BJ (cell line): ENCODE measurements around the gene SPANXN4. TPM values are rescaled to one million over a fixed set of nuclear protein-coding genes. Genes with fewer than 3 reads are reported as not detected.

Experiments
- CTCF ChIA-PET: fragments of 350-600 bp; formaldehyde crosslinking; extraction: SDS; loops from one replicate; lab custom pipeline; 2021; ENCODE audit warnings: antibody characterized with exemption, inconsistent platforms; lab: Yijun Ruan, JAX
- POLR2A ChIA-PET: fragments of 300-600 bp; sonication (Branson Sonifier 250); formaldehyde crosslinking; extraction: SDS; loops from one replicate; lab custom pipeline; 2021; ENCODE audit warnings: antibody characterized with exemption; lab: Charles Lee
- DNase-seq: peaks from one replicate; pipeline ENCODE4 v3.0.0-alpha.2; 2011; ENCODE audit warnings: low read depth
- H3K27me3 ChIP-seq: 2 replicates; pipeline ENCODE4 v1.6.0; 2011; ENCODE audit warnings: low read length; ENCODE audit not compliant: control insufficient read depth, insufficient read depth
- H3K36me3 ChIP-seq: 2 replicates; pipeline ENCODE4 v1.5.1; 2011; ENCODE audit warnings: low read length; ENCODE audit not compliant: control insufficient read depth, insufficient read depth
- H3K4me3 ChIP-seq: 2 replicates; pipeline ENCODE4 v1.5.1; 2011; ENCODE audit warnings: low read depth, mild to moderate bottlenecking, control low read depth, low read length
- polyA plus RNA-seq: library from polyadenylated mRNA; depleted of rRNA; stranded (reverse); fragments of >200 nt; gene quantifications from 2 replicates; pipeline ENCODE4 v1.2.3, GENCODE V29; 2011
- TF ChIP-seq, protein P1 (sequence below): IDR thresholded peaks from 2 replicates; pipeline ENCODE4 v1.5.1; 2011; ENCODE audit warnings: low read depth, mild to moderate bottlenecking, control low read depth, inconsistent platforms, low read length, moderate library complexity; ENCODE audit not compliant: insufficient read depth

Gene SPANXN4
- polyA plus RNA-seq, 1 experiment, result not detected

DNA sequence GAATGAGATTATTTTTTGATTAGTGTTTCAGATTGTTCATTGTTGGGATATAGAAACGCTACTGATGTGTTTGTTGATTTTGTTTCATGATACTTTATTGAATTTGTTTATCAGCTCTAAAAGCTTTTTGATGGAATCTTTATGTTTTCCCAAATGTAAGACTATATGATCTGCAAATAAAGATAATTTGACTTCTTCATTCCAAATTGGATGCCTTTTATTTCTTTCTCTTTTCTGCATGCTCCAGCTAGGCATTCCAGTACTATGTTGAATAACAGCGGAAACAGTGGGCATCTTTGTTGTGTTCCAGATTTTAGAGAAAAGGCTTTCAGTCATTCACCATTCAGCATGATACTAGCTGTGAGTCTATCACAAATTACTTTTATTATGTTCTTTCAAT, 21.8 kb downstream of the SPANXN4 start:
- CTCF ChIA-PET, result no interaction called here
- TF ChIP-seq, protein P1, sequence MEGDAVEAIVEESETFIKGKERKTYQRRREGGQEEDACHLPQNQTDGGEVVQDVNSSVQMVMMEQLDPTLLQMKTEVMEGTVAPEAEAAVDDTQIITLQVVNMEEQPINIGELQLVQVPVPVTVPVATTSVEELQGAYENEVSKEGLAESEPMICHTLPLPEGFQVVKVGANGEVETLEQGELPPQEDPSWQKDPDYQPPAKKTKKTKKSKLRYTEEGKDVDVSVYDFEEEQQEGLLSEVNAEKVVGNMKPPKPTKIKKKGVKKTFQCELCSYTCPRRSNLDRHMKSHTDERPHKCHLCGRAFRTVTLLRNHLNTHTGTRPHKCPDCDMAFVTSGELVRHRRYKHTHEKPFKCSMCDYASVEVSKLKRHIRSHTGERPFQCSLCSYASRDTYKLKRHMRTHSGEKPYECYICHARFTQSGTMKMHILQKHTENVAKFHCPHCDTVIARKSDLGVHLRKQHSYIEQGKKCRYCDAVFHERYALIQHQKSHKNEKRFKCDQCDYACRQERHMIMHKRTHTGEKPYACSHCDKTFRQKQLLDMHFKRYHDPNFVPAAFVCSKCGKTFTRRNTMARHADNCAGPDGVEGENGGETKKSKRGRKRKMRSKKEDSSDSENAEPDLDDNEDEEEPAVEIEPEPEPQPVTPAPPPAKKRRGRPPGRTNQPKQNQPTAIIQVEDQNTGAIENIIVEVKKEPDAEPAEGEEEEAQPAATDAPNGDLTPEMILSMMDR, result no peak

DNA sequence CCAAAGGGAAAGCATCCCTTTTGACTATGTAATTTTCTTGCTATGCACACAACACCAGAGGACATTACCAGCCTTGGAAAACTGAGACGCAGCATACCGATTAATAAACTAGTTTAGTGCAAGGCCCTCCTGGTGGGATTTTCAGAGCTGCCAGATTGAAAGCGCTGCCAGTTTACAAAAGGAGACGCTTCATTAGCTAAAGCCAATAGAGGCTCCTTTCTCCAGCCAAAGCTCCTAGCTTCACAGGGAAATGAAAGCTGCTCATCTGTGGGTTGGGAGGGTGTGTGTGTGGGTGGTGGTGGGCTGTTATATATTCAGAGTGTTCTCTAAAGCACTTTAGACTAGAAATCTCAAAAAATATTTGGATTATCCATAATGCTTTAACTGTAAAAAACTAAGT, 32.4 kb downstream of the SPANXN4 start:
- Histone ChIP-seq H3K36me3 (no peaks in the 10 kb centered on the region), H3K27me3 (no peaks in the 10 kb centered on the region), H3K4me3 (no peak overlapping the region)
- TF ChIP-seq, protein P1, result no peak
- CTCF ChIA-PET, result no interaction called here
- DNase-seq, result no peak
- POLR2A ChIA-PET, result no interaction called here

More for the DNA sequence above, 21.8 kb downstream of the SPANXN4 start:
- Histone ChIP-seq H3K36me3 (no peaks in the 10 kb centered on the region), H3K4me3 (no peak overlapping the region), H3K27me3 (no peaks in the 10 kb centered on the region)
- no peak for DNase-seq
- POLR2A ChIA-PET, result no interaction called here

DNA sequence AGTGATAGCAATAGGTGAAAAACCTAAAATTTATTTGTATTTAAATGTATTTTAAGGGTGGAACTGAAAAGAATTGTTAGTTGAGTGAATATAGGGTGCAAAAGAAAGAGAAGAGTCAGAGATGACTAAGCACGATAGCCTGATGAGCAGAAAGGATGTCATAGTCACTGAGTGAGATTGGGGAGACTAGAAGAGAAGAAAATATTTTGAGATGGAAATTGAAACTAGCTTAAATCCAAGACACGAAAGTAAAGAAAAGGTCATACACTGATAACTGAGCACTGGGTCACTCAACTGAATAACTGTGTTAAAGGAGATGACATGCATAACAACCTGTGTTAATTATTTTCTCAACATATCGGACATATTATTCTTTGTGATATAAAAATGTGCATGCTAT, 55.5 kb downstream of the SPANXN4 start:
- no peak for DNase-seq
- CTCF ChIA-PET, result no interaction called here

DNA sequence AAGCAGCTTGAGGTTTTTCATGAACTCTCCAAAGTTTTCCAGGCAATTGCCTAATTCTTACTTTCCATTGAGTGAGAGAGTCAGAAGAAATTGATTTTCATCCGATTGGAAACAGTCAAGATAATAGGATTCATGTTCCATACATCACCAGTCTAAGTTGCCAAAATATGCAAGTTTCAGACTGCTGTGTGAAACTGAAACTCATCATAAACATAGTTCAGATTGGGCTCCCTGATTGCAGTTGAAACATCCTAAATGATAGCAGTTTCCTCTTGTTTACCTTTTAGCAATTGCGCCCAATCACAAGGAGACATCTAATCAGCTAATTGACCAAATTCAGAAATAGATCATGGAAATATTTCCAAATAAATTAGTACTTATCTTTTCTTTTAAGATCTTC, 56.8 kb downstream of the SPANXN4 start:
- Histone ChIP-seq H3K36me3 (no peaks in the 10 kb centered on the region), H3K27me3 (no peaks in the 10 kb centered on the region), H3K4me3 (no peak overlapping the region)
- CTCF ChIA-PET, result no interaction called here
- no peak for DNase-seq
- TF ChIP-seq, protein P1, result no peak
- POLR2A ChIA-PET, result no interaction called here

More for the DNA sequence above, 55.5 kb downstream of the SPANXN4 start:
- POLR2A ChIA-PET, result no interaction called here
- Histone ChIP-seq H3K27me3 (no peaks in the 10 kb centered on the region), H3K36me3 (no peaks in the 10 kb centered on the region), H3K4me3 (no peak overlapping the region)
- TF ChIP-seq, protein P1, result no peak
